Islet precursor cell (in vitro differentiated cells): Measurements from ENCODE around the gene COL12A1.

Experiments used
- DNase-seq: peaks from one replicate; pipeline ENCODE4 v3.0.0-alpha.2; 2018

Gene COL12A1

GRCh38 chr6:75094614-75095200, 111.1 kb downstream of the COL12A1 start:
- DNase-seq: no peak

GRCh38 chr6:75091467-75092190, 114.2 kb downstream of the COL12A1 start:
- DNase-seq: no peak

GRCh38 chr6:75090576-75090975, 115.3 kb downstream of the COL12A1 start:
- DNase-seq: no peak

GRCh38 chr6:75089921-75090320, 115.9 kb downstream of the COL12A1 start:
- DNase-seq: no peak

- DNase-seq: no peak
Measured at GRCh38 chr6:75089151-75089897, 116.5 kb downstream of the COL12A1 start.

GRCh38 chr6:75085931-75086635, 119.8 kb downstream of the COL12A1 start:
- DNase-seq: no peak

GRCh38 chr6:75084872-75085381, 120.9 kb downstream of the COL12A1 start:
- DNase-seq: peak; percentile 71

GRCh38 chr6:75084018-75084417, 121.8 kb downstream of the COL12A1 start:
- no peak for DNase-seq

- no peak for DNase-seq
Measured at GRCh38 chr6:75081921-75082320, 123.9 kb downstream of the COL12A1 start.

- DNase-seq: no peak
Measured at GRCh38 chr6:75081047-75081446, 124.8 kb downstream of the COL12A1 start.

GRCh38 chr6:75079589-75079988, 126.3 kb downstream of the COL12A1 start:
- no peak for DNase-seq

- no peak for DNase-seq
Measured at GRCh38 chr6:75077701-75078100, 128.2 kb downstream of the COL12A1 start.

- no peak for DNase-seq
Measured at GRCh38 chr6:75076009-75076408, 129.8 kb downstream of the COL12A1 start.

- DNase-seq: no peak
Measured at GRCh38 chr6:75070244-75070643, 135.6 kb downstream of the COL12A1 start.

- DNase-seq: peak; percentile 55
Measured at GRCh38 chr6:75065523-75065922, 140.3 kb downstream of the COL12A1 start.

- DNase-seq: no peak
Measured at GRCh38 chr6:75052491-75052890, 153.4 kb downstream of the COL12A1 start.

GRCh38 chr6:75049308-75049707, 156.5 kb downstream of the COL12A1 start:
- no peak for DNase-seq

- DNase-seq: no peak
Measured at GRCh38 chr6:75044846-75045245, 161.0 kb downstream of the COL12A1 start.

GRCh38 chr6:75041381-75041780, 164.5 kb downstream of the COL12A1 start:
- DNase-seq: no peak
